Gastroesophageal sphincter (tissue), 3 donors: ENCODE data around the gene LIMS1.

Experiments used
- CTCF ChIP-seq, 4 experiments: fragments of 200-600 bp in 2 of 4; fragments of 450-650 bp in 2 of 4; sonication (generic) in 1 of 4; IDR thresholded peaks; one replicate each; pipeline ENCODE4 v1.5.1; 2017 to 2019; ENCODE audit warnings: antibody characterized with exemption in 4 of 4, mild to moderate bottlenecking in 2 of 4, moderate library complexity in 2 of 4
- EP300 ChIP-seq: sonication (generic); formaldehyde crosslinking; IDR thresholded peaks from one replicate; pipeline ENCODE4 v1.6.1; 2017; ENCODE audit warnings: antibody characterized with exemption, mild to moderate bottlenecking
- POLR2A ChIP-seq, 2 donors: fragments of 450-650 bp; IDR thresholded peaks; one replicate each; pipeline ENCODE4 v1.6.1; 2017; ENCODE audit warnings: antibody characterized with exemption in 2 of 2, mild to moderate bottlenecking in 2 of 2, moderate library complexity in 1 of 2
- POLR2AphosphoS5 ChIP-seq: sonication (generic); formaldehyde crosslinking; IDR thresholded peaks from one replicate; pipeline ENCODE4 v1.6.1; 2017; ENCODE audit warnings: antibody characterized with exemption

GRCh38 chr2:108485253-108485652 is 49.0 kb upstream of the LIMS1 start:
- TF ChIP-seq CTCF (IDR thresholded peaks at IDR 0.05) (no peak), POLR2AphosphoS5 (no peak), POLR2A (IDR thresholded peaks at IDR 0.05) (no peak), EP300 (no peak)
